Activated T-cell treated with anti-CD3 and anti-CD28 coated beads for 48 hours (primary cell): Measurements from ENCODE around the gene HECTD4.
"Not testable (repeated sequence)": the region's sequence is repeated elsewhere in the genome, so short reads cannot be mapped to it uniquely, and the experiment has no call there.

Source experiments
- DNase-seq: peaks from one replicate; pipeline ENCODE4 v3.0.0-alpha.2; 2020; ENCODE audit warnings: low read depth

The HECTD4 gene

GRCh38 chr12:112353393-112353792 lies 28.8 kb downstream of the HECTD4 start:
- DNase-seq: no peak

- DNase-seq: no peak
These were observed 29.3 kb downstream of the HECTD4 start for GRCh38 chr12:112352921-112353320.

- no peak for DNase-seq
These were observed 31.3 kb downstream of the HECTD4 start for GRCh38 chr12:112350593-112351592.

- no peak for DNase-seq
These were observed 32.8 kb downstream of the HECTD4 start for GRCh38 chr12:112349431-112349830.

GRCh38 chr12:112348926-112349325 lies 33.3 kb downstream of the HECTD4 start:
- not testable (repeated sequence) for DNase-seq

- DNase-seq: no peak
These were observed 34.6 kb downstream of the HECTD4 start for GRCh38 chr12:112347581-112347982.

GRCh38 chr12:112346194-112346593 lies 36.0 kb downstream of the HECTD4 start:
- no peak for DNase-seq

GRCh38 chr12:112344220-112344619 lies 38.0 kb downstream of the HECTD4 start:
- no peak for DNase-seq

GRCh38 chr12:112342587-112342986 lies 39.6 kb downstream of the HECTD4 start:
- no peak for DNase-seq

GRCh38 chr12:112341046-112341825 lies 41.0 kb downstream of the HECTD4 start:
- DNase-seq: no peak

GRCh38 chr12:112340230-112340629 lies 42.0 kb downstream of the HECTD4 start:
- DNase-seq: no peak

GRCh38 chr12:112334999-112335398 lies 47.2 kb downstream of the HECTD4 start:
- not testable (repeated sequence) for DNase-seq

GRCh38 chr12:112333019-112333418 lies 49.2 kb downstream of the HECTD4 start:
- no peak for DNase-seq

GRCh38 chr12:112331886-112332285 lies 50.3 kb downstream of the HECTD4 start:
- DNase-seq: no peak

GRCh38 chr12:112330706-112331105 lies 51.5 kb downstream of the HECTD4 start:
- no peak for DNase-seq

- no peak for DNase-seq
These were observed 53.6 kb downstream of the HECTD4 start for GRCh38 chr12:112328456-112329124.

GRCh38 chr12:112327209-112327938 lies 54.9 kb downstream of the HECTD4 start:
- no peak for DNase-seq

- DNase-seq: no peak
These were observed 56.5 kb downstream of the HECTD4 start for GRCh38 chr12:112325622-112326207.

GRCh38 chr12:112325157-112325556 lies 57.1 kb downstream of the HECTD4 start:
- DNase-seq: no peak

GRCh38 chr12:112322882-112323547 lies 59.2 kb downstream of the HECTD4 start:
- no peak for DNase-seq

GRCh38 chr12:112322441-112322840 lies 59.8 kb downstream of the HECTD4 start:
- no peak for DNase-seq
